ENCODE results near the gene TUBA4A. TPM values are rescaled to one million over a fixed set of nuclear protein-coding genes. Genes with fewer than 3 reads are reported as not detected.

The TUBA4A gene
- total RNA-seq, 4 donors from 2014 or later, result 49.5 to 137 (median 129) TPM

- peak in 1 of 3 donors; percentile 25 for DNase-seq
- Histone ChIP-seq H3K27me3 (no peaks in the 10 kb centered on the region), H3K27ac (no peak overlapping the region), H3K36me3 (no peaks in the 10 kb centered on the region), H3K9me3 (no peaks in the 10 kb centered on the region), H3K4me3 (no peak overlapping the region), H3K4me1 (peaks cover 0 to 13% (median 0%) of the 10 kb centered on the region in 4 donors)
- TF ChIP-seq CTCF (IDR thresholded peaks at IDR 0.05), result no peak
- no peak for TF ChIP-seq POLR2A (IDR thresholded peaks at IDR 0.05)
Observed at GRCh38 chr2:219292616-219293015, 38.9 kb upstream of the TUBA4A start.

- Histone ChIP-seq H3K27ac (no peak overlapping the region), H3K4me1 (peaks cover 0 to 13% (median 0%) of the 10 kb centered on the region in 4 donors), H3K9me3 (no peaks in the 10 kb centered on the region), H3K36me3 (no peaks in the 10 kb centered on the region), H3K4me3 (no peak overlapping the region), H3K27me3 (no peaks in the 10 kb centered on the region)
- peak in 1 of 3 donors; percentile 40 for DNase-seq
- TF ChIP-seq CTCF (IDR thresholded peaks at IDR 0.05) (no peak), POLR2A (IDR thresholded peaks at IDR 0.05) (no peak)
Observed at GRCh38 chr2:219291910-219292490, 38.3 kb upstream of the TUBA4A start.

GRCh38 chr2:219291394-219291793, 37.7 kb upstream of the TUBA4A start:
- Histone ChIP-seq H3K9me3 (no peaks in the 10 kb centered on the region), H3K27ac (no peak overlapping the region)

GRCh38 chr2:219290381-219291171, 36.9 kb upstream of the TUBA4A start:
- Histone ChIP-seq H3K27me3 (no peaks in the 10 kb centered on the region), H3K4me1 (peaks cover 0 to 13% (median 0%) of the 10 kb centered on the region in 4 donors), H3K36me3 (peaks cover 0 to 13% (median 0%) of the 10 kb centered on the region in 3 donors), H3K27ac (peak overlapping the region in 1 of 4 donors; percentile 9), H3K4me3 (no peak overlapping the region), H3K9me3 (no peaks in the 10 kb centered on the region)
- no peak for TF ChIP-seq CTCF (IDR thresholded peaks at IDR 0.05)
- no peak for TF ChIP-seq POLR2A (IDR thresholded peaks at IDR 0.05)
- peak in 1 of 3 donors; percentile 34 for DNase-seq

More at GRCh38 chr2:219291394-219291793, 37.7 kb upstream of the TUBA4A start:
- Histone ChIP-seq H3K27me3 (no peaks in the 10 kb centered on the region), H3K36me3 (peaks cover 0 to 4% (median 0%) of the 10 kb centered on the region in 3 donors), H3K4me1 (peaks cover 0 to 13% (median 0%) of the 10 kb centered on the region in 4 donors), H3K4me3 (no peak overlapping the region)
- TF ChIP-seq POLR2A (IDR thresholded peaks at IDR 0.05) (no peak), CTCF (IDR thresholded peaks at IDR 0.05) (no peak)
- peak in 1 of 3 donors; percentile 34 for DNase-seq

- TF ChIP-seq CTCF (IDR thresholded peaks at IDR 0.05), result no peak
- no peak for TF ChIP-seq POLR2A (IDR thresholded peaks at IDR 0.05)
- H3K27me3 ChIP-seq, result no peaks in the 10 kb centered on the region
- no peaks in the 10 kb centered on the region for H3K9me3 ChIP-seq
- H3K4me3 ChIP-seq, result no peak overlapping the region
- H3K4me1 ChIP-seq, result peaks cover 0 to 9% (median 0%) of the 10 kb centered on the region in 4 donors
- peak overlapping the region in 3 of 4 donors; percentile 5 to 31 (median 9) for H3K27ac ChIP-seq
- H3K36me3 ChIP-seq, result peaks cover 0 to 21% (median 0%) of the 10 kb centered on the region in 3 donors
- DNase-seq, result peak in 1 of 3 donors; percentile 51
Observed at GRCh38 chr2:219289537-219290361, 36.0 kb upstream of the TUBA4A start.
